HepG2 (cell line): Measurements from ENCODE around the gene GPC3.

Experiments
- ATF2 ChIP-seq: sonication (generic); formaldehyde crosslinking; IDR thresholded peaks from 2 replicates; pipeline ENCODE4 v1.4.0; 2020; ENCODE audit warnings: missing genetic modification reagents
- CTCF ChIP-seq: sonication (generic); formaldehyde crosslinking; IDR thresholded peaks from 2 replicates; pipeline ENCODE4 v1.5.0; 2020; ENCODE audit warnings: mild to moderate bottlenecking, missing genetic modification reagents, moderate library complexity
- EHMT2 ChIP-seq: fragments of 200-600 bp; sonication (generic); IDR thresholded peaks from 2 replicates; pipeline ENCODE4 v1.7.0; 2017; ENCODE audit warnings: antibody characterized with exemption, low read depth, low read length, borderline replicate concordance
- EZH2 ChIP-seq: conservative IDR thresholded peaks from 2 replicates; pipeline ENCODE4 v1.6.1; 2012; ENCODE audit warnings: mild to moderate bottlenecking, low read depth, low read length, moderate library complexity
- GMEB1 ChIP-seq: sonication (generic); formaldehyde crosslinking; IDR thresholded peaks from 2 replicates; pipeline ENCODE4 v1.5.1; 2020; ENCODE audit warnings: missing genetic modification reagents, mild to moderate bottlenecking, borderline replicate concordance
- MXI1 ChIP-seq: IDR thresholded peaks from 3 replicates; pipeline ENCODE4 v1.6.1; 2012; ENCODE audit warnings: low read depth, low read length, inconsistent platforms, borderline replicate concordance
- NCOR1 ChIP-seq: fragments of 200-600 bp; sonication (generic); IDR thresholded peaks from 2 replicates; pipeline ENCODE4 v1.7.0; 2017; ENCODE audit warnings: antibody characterized with exemption, low read length, borderline replicate concordance
- NFKBIZ ChIP-seq: IDR thresholded peaks from 2 replicates; pipeline ENCODE4 v1.6.1; 2018; ENCODE audit warnings: missing genetic modification reagents, missing compliant biosample characterization
- POLR2AphosphoS5 ChIP-seq: IDR thresholded peaks from 2 replicates; pipeline ENCODE4 v1.6.1; 2012; ENCODE audit warnings: low read depth, low read length
- SMAD1 ChIP-seq: sonication (generic); formaldehyde crosslinking; IDR thresholded peaks from 2 replicates; pipeline ENCODE4 v1.4.0; 2020; ENCODE audit warnings: missing genetic modification reagents, low read depth, mild to moderate bottlenecking, borderline replicate concordance
- ZNF253 ChIP-seq: sonication (generic); formaldehyde crosslinking; IDR thresholded peaks from 2 replicates; pipeline ENCODE4 v1.8.0; 2022; ENCODE audit warnings: mild to moderate bottlenecking, missing genetic modification reagents, borderline replicate concordance
- ZNF264 ChIP-seq: sonication (generic); formaldehyde crosslinking; IDR thresholded peaks from 2 replicates; pipeline ENCODE4 v1.4.0; 2020; ENCODE audit warnings: missing genetic modification reagents
- ZNF274 ChIP-seq: sonication (generic); formaldehyde crosslinking; IDR thresholded peaks from 2 replicates; pipeline ENCODE4 v1.5.1; 2020; ENCODE audit warnings: mild to moderate bottlenecking, missing genetic modification reagents
- ZNF629 ChIP-seq: sonication (generic); formaldehyde crosslinking; conservative IDR thresholded peaks from 2 replicates; pipeline ENCODE4 v1.5.0; 2020; ENCODE audit warnings: missing genetic modification reagents

DNA sequence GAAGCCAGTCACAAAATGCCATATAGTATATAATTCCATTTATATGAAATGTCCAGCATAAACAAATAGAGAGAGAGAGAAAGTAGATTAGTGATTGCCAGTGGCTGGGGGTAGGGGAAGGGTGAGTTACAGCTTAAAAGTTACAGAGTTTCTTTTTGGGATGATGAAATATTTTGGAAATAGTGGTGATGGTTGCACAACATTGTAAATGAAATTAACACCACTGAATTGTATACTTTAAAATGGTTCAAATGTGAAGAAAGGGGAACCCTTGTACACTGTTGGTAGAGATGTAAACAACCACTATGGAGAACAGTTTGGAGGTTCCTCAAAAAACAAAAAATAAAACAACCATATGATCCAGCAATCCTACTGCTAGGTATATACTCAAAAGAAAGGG is 439.0 kb downstream of the GPC3 start:
- TF ChIP-seq ZNF253 (CRISPR knock-in tag) = no peak
- TF ChIP-seq POLR2AphosphoS5 = no peak
- TF ChIP-seq ZNF629 (CRISPR knock-in tag) = no peak
- no peak for TF ChIP-seq ZNF274 (CRISPR knock-in tag)
- TF ChIP-seq SMAD1 (CRISPR knock-in tag) = no peak
- TF ChIP-seq MXI1 = no peak
- TF ChIP-seq GMEB1 = no peak
- no peak for TF ChIP-seq NCOR1
- TF ChIP-seq EHMT2 = no peak
- no peak for TF ChIP-seq CTCF (CRISPR knock-in tag)
- no peak for TF ChIP-seq ZNF264 (CRISPR knock-in tag)
- no peak for TF ChIP-seq NFKBIZ (CRISPR knock-in tag)
- no peak for TF ChIP-seq EZH2
- no peak for TF ChIP-seq ATF2
